Ishikawa (cell line): ENCODE measurements around the gene CD84.

Experiments
- CEBPB ChIP-seq: IDR thresholded peaks from 2 replicates; pipeline ENCODE4 v1.6.1; 2012
- CREB1 ChIP-seq: IDR thresholded peaks from 2 replicates; pipeline ENCODE4 v1.6.1; 2012; ENCODE audit warnings: low read depth
- EGR1 ChIP-seq: IDR thresholded peaks from 2 replicates; pipeline ENCODE4 v1.6.1; 2012
- EP300 ChIP-seq: IDR thresholded peaks from 2 replicates; pipeline ENCODE4 v1.6.1; 2012; ENCODE audit warnings: borderline replicate concordance
- FOXM1 ChIP-seq: IDR thresholded peaks from 2 replicates; pipeline ENCODE4 v1.6.1; 2012; ENCODE audit warnings: low read depth, borderline replicate concordance
- NFIC ChIP-seq: IDR thresholded peaks from 2 replicates; pipeline ENCODE4 v1.6.1; 2012
- RAD21 ChIP-seq: IDR thresholded peaks from 2 replicates; pipeline ENCODE4 v1.6.1; 2012; ENCODE audit warnings: low read depth
- TAF1 ChIP-seq: IDR thresholded peaks from 2 replicates; pipeline ENCODE4 v1.6.1; 2012; ENCODE audit warnings: low read depth, mild to moderate bottlenecking
- TCF12 ChIP-seq: IDR thresholded peaks from 2 replicates; pipeline ENCODE4 v1.6.1; 2012; ENCODE audit warnings: low read depth
- TEAD4 ChIP-seq: IDR thresholded peaks from 2 replicates; pipeline ENCODE4 v1.6.1; 2012
- YY1 ChIP-seq: IDR thresholded peaks from 2 replicates; pipeline ENCODE4 v1.6.1; 2012; ENCODE audit warnings: low read depth
- ZBTB7A ChIP-seq: IDR thresholded peaks from 2 replicates; pipeline ENCODE4 v1.6.1; 2012; ENCODE audit warnings: low read depth
- TF ChIP-seq, protein P1 (sequence below): IDR thresholded peaks from 2 replicates; pipeline ENCODE4 v1.6.1; 2012
- TF ChIP-seq, protein P2 (sequence below): IDR thresholded peaks from 2 replicates; pipeline ENCODE4 v1.6.1; 2012; ENCODE audit warnings: low read depth, mild to moderate bottlenecking
- TF ChIP-seq, protein P3 (sequence below): IDR thresholded peaks from 2 replicates; pipeline ENCODE4 v1.6.1; 2012

Gene CD84

DNA sequence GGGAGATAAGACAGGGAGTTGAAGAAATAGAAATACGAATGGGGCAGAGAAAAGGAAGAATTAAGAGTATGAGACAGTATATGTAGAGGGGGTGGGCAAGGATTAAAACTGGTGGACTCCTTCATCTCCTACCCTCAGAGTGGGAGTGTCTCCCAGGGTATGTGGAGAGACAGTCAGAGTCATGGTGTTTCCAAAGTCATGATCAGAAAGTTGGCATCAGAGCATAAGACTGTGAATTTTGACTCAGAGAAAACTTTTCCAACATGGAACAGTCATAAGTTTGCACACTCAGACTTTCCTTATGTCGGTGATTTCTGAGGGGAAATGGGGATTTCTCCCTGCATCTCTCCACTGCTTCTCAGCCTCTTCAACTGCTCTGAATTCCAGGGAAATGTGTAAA is 2.4 kb downstream of the CD84 start:
- TF ChIP-seq ZBTB7A (no peak), CREB1 (no peak)

DNA sequence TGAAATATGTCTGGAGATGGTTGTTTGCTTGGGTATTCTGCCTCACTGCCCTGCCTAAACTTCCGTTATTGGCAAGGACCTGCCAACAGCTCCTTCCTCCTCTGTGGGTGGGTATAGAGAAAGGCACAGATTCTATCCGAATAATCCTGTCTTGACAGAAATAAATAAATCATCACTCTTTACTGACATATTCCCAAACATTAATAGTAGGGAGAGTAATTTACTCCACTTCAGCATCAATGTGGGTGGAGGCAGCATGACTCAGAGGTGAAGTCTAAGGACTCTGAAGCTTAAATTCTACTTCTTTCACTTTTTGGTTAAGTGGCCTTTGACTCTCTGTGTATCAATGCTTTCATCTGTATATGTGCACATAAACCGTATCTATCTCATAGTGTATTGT is 2.9 kb downstream of the CD84 start:
- TF ChIP-seq CEBPB (no peak), TAF1 (no peak), TEAD4 (no peak), EGR1 (no peak), EP300 (no peak), CREB1 (no peak), FOXM1 (no peak), RAD21 (no peak)
- TF ChIP-seq, protein P1, sequence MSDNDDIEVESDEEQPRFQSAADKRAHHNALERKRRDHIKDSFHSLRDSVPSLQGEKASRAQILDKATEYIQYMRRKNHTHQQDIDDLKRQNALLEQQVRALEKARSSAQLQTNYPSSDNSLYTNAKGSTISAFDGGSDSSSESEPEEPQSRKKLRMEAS, result no peak

DNA sequence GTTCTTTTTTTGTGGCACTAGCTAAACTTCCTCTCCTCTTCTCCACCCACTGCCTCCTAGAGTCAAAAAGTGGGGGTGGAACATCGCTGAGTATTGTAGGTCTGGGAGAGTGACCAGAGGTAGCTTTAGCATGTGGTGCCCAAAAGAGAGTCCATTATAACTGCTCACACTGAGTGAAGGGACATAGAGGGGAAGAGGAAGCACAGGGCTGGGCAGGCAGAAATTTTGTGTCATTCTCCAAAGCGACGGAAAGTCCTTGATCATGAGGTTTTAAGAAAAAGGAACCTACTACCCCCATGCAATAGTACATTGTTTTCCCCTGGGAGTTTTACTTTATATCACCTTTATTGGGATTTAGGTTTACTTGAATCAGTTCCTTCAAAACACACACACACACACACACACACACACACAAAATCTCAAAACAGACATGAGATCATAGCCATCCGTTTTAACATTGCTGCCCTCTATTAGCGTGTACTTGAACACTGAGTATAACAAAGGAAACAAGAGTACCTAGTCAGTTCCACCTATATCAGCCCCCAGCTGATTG is 4.1 kb downstream of the CD84 start:
- TF ChIP-seq NFIC, result no peak
- TF ChIP-seq EGR1, result no peak
- no peak for TF ChIP-seq YY1
- TF ChIP-seq, protein P2, sequence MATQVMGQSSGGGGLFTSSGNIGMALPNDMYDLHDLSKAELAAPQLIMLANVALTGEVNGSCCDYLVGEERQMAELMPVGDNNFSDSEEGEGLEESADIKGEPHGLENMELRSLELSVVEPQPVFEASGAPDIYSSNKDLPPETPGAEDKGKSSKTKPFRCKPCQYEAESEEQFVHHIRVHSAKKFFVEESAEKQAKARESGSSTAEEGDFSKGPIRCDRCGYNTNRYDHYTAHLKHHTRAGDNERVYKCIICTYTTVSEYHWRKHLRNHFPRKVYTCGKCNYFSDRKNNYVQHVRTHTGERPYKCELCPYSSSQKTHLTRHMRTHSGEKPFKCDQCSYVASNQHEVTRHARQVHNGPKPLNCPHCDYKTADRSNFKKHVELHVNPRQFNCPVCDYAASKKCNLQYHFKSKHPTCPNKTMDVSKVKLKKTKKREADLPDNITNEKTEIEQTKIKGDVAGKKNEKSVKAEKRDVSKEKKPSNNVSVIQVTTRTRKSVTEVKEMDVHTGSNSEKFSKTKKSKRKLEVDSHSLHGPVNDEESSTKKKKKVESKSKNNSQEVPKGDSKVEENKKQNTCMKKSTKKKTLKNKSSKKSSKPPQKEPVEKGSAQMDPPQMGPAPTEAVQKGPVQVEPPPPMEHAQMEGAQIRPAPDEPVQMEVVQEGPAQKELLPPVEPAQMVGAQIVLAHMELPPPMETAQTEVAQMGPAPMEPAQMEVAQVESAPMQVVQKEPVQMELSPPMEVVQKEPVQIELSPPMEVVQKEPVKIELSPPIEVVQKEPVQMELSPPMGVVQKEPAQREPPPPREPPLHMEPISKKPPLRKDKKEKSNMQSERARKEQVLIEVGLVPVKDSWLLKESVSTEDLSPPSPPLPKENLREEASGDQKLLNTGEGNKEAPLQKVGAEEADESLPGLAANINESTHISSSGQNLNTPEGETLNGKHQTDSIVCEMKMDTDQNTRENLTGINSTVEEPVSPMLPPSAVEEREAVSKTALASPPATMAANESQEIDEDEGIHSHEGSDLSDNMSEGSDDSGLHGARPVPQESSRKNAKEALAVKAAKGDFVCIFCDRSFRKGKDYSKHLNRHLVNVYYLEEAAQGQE, result no peak
- no peak for TF ChIP-seq TEAD4
- TF ChIP-seq RAD21, result no peak
- no peak for TF ChIP-seq TCF12

DNA sequence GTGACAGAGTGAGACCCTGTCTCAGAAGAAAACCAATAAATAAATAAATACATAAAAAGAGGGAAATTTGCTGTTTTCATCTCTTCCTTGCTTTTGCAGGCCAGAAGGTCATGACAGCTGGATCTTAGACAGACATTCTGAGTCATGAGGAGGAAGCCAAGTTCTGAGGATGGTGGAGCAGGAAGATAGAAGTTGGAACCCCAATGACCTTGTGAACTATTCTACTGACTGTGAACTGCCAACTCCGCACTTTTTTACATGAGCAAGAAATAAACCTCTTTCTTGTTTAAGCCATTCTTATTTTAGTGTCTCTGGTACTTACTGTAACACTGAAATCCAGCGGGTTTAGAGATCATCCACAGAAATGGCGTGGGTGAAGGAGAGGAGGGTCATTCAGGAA is 8.5 kb downstream of the CD84 start:
- TF ChIP-seq FOXM1 (no peak), TCF12 (no peak), CREB1 (no peak), NFIC (no peak)
- TF ChIP-seq, protein P3, sequence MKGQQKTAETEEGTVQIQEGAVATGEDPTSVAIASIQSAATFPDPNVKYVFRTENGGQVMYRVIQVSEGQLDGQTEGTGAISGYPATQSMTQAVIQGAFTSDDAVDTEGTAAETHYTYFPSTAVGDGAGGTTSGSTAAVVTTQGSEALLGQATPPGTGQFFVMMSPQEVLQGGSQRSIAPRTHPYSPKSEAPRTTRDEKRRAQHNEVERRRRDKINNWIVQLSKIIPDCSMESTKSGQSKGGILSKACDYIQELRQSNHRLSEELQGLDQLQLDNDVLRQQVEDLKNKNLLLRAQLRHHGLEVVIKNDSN, result no peak
- TF ChIP-seq, protein P1, result no peak
- TF ChIP-seq, protein P2, result no peak

DNA sequence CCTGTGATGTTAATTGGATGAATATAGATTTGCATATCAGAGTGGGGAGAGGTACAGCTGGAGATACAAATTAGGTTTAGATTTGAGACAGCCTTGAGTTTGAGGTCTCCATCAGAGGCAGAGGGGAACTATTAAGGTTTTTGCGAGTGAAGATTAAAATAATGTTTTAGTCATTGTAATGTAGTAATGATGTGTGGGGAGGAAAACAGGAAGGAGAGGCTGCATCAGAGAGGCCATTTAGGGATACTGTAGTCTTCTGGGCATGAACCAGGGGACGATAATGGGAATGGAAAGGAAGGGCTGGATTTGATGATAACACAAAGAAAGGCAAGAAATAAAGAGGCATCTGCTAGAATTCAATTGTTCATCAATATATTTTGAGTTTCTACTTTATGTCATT is 9.5 kb downstream of the CD84 start:
- TF ChIP-seq, protein P3, result no peak
- TF ChIP-seq TAF1 (no peak), YY1 (no peak), EP300 (no peak), TCF12 (no peak), CEBPB (no peak), RAD21 (no peak), CREB1 (no peak), NFIC (no peak), ZBTB7A (no peak), TEAD4 (no peak), EGR1 (no peak), FOXM1 (no peak)
- TF ChIP-seq, protein P1, result no peak
- TF ChIP-seq, protein P2, result no peak
